CD4-positive, alpha-beta memory T cell (primary cell): ENCODE data around the gene EIF1B. TPM values are rescaled to one million over a fixed set of nuclear protein-coding genes. Genes with fewer than 3 reads are reported as not detected.

ENCODE experiments used
- CTCF ChIA-PET: fragments of 350-600 bp; sonication (Branson Sonifier 250); formaldehyde crosslinking; loops from one replicate; lab custom pipeline; 2021; ENCODE audit warnings: inconsistent platforms; ENCODE audit not compliant: partially characterized antibody; lab: Charles Lee
- POLR2A ChIA-PET: fragments of 350-600 bp; sonication (Branson Sonifier 250); formaldehyde crosslinking; loops from one replicate; lab custom pipeline; 2021; ENCODE audit not compliant: partially characterized antibody; lab: Charles Lee
- DNase-seq, 5 donors: peaks; one replicate each; pipeline versions ENCODE4 v3.0.0 to v3.0.0-alpha.2; 2020 to 2022; ENCODE audit warnings: mixed read lengths in 1 of 5
- H3K27ac ChIP-seq: one replicate; pipeline ENCODE4 v1.7.0; 2013; ENCODE audit warnings: low read depth, low read length
- H3K27me3 ChIP-seq: 2 replicates; pipeline ENCODE4 v1.7.0; 2013; ENCODE audit warnings: mild to moderate bottlenecking, low read length, moderate library complexity; ENCODE audit not compliant: insufficient read depth
- H3K36me3 ChIP-seq: 2 replicates; pipeline ENCODE4 v1.7.0; 2013; ENCODE audit warnings: mild to moderate bottlenecking, low read length, moderate library complexity; ENCODE audit not compliant: insufficient read depth
- H3K4me1 ChIP-seq: 2 replicates; pipeline ENCODE4 v1.7.0; 2013; ENCODE audit warnings: mild to moderate bottlenecking, low read length, moderate library complexity; ENCODE audit not compliant: insufficient read depth
- H3K4me3 ChIP-seq, 2 donors: one replicate each; pipeline ENCODE4 v1.7.0; 2013; ENCODE audit warnings: low read length in 2 of 2, mild to moderate bottlenecking in 1 of 2
- H3K9me3 ChIP-seq, 2 donors: one replicate each; pipeline ENCODE4 v1.7.0; 2013; ENCODE audit warnings: low read length in 2 of 2, control low read depth in 1 of 2; ENCODE audit not compliant: control insufficient read depth in 1 of 2
- H3K27ac Mint-ChIP-seq, 7 donors: one replicate each; pipeline ENCODE4 v1.8.0; 2020 to 2021; ENCODE audit warnings: mixed read lengths in 7 of 7, mild to moderate bottlenecking in 6 of 7, inconsistent platforms in 3 of 7, moderate library complexity in 3 of 7
- H3K27me3 Mint-ChIP-seq, 2 donors: one replicate each; pipeline ENCODE4 v1.8.0; 2020 to 2021; ENCODE audit warnings: mixed read lengths in 2 of 2
- H3K36me3 Mint-ChIP-seq, 2 donors: one replicate each; pipeline ENCODE4 v1.8.0; 2020 to 2021; ENCODE audit warnings: mixed read lengths in 2 of 2, inconsistent platforms in 1 of 2, mild to moderate bottlenecking in 1 of 2
- H3K4me1 Mint-ChIP-seq, 4 donors: one replicate each; pipeline ENCODE4 v1.8.0; 2020 to 2021; ENCODE audit warnings: mixed read lengths in 4 of 4, mild to moderate bottlenecking in 1 of 4
- H3K4me3 Mint-ChIP-seq, 8 donors: one replicate each; pipeline ENCODE4 v1.8.0; 2020 to 2021; ENCODE audit warnings: mixed read lengths in 8 of 8, mild to moderate bottlenecking in 7 of 8, moderate library complexity in 6 of 8, inconsistent platforms in 3 of 8
- H3K9me3 Mint-ChIP-seq, 8 donors: one replicate each; pipeline ENCODE4 v1.8.0; 2020 to 2021; ENCODE audit warnings: mixed read lengths in 8 of 8, mild to moderate bottlenecking in 5 of 8, inconsistent platforms in 3 of 8, moderate library complexity in 1 of 8
- intact Hi-C: fragments of 100-400 bp; cut with micrococcal nuclease; formaldehyde crosslinking; loops from one replicate; pipeline ENCODE4 v1.15.1; 2023
- polyA plus RNA-seq, 2 donors: library from polyadenylated mRNA; unstranded; fragments of 300-500 nt; fragmentation: Illumina TruSeq; gene quantifications; one replicate each; pipeline ENCODE4 v1.2.3, GENCODE V29; 2021
- total RNA-seq, 2 experiments: library from RNA; stranded (reverse); gene quantifications; one replicate each; pipeline ENCODE4 v1.2.3, GENCODE V29; 2021

Gene EIF1B
- total and polyA plus RNA-seq, 4 experiments from 2014 or later, result 36.5 to 61.2 (median 60.2) TPM

DNA sequence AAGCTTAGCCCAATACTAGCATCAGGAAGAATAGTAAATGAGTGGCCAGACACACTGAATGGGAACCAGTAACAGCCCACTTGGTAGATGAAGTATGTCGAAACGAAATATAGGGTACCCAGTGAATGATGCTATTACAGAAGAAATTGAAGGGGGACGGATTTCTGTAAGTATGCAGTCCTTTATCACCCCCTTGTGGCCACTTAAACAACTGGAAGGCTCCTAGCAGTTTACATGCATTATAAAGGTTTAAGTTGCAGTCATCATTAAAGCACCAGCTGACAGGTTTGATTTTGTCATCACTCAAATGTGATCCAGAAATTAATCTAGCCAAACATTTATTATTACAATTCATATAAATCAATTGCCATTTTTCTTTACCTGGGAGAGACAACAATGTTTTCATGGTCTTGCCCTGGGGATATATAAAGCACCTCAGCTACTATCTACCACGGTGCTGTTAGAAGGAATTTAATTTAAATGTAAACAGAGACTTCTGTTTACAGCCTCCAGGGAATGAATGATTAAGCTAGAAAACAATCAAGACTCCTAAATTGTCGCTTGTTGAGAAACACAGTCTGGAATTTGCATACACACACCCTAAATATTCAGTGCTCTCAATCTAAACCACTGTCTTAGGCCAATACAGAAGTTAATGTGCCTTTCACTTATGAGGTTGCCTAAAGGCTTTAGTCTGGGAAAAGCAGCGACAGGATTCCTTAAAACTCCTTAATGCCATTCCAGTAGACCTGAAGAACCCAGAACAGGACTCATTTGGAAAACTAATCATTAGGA is 7.8 kb downstream of the EIF1B start:
- Mint-ChIP-seq H3K4me3 (no peak overlapping the region), H3K9me3 (no peaks in the 10 kb centered on the region), H3K27me3 (no peaks in the 10 kb centered on the region), H3K36me3 (peaks cover 5 to 26% of the 10 kb centered on the region in 2 donors), H3K27ac (peak overlapping the region in 1 of 7 donors; percentile 50), H3K4me1 (peaks cover 6 to 19% (median 8%) of the 10 kb centered on the region in 4 donors)
- H3K4me3 ChIP-seq, result no peak overlapping the region
- ChIA-PET CTCF (interaction anchor here (0.6 to 9.6 kb wide), 21 partner anchors 9 to 1765 kb away, joined by 3 to 199 read pairs (median 4); partner anchors contain the start of gene ZNF620), POLR2A (interaction anchor here (0.6 to 1.0 kb wide), 2 partner anchors 9 to 112 kb away, joined by 3 read pairs; no protein-coding TSS in a partner anchor)
- H3K27me3 ChIP-seq, result no peaks in the 10 kb centered on the region
- intact Hi-C loops, result loop anchor here (1.0 to 10.0 kb wide), 2 partner anchors 125 to 798 kb away; no protein-coding TSS in a partner anchor
- peak; percentile 56 to 63 (median 58) for DNase-seq
- no peak overlapping the region for H3K27ac ChIP-seq
- H3K36me3 ChIP-seq, result peaks cover 22% of the 10 kb centered on the region
- H3K9me3 ChIP-seq, result no peaks in the 10 kb centered on the region
- peaks cover 5% of the 10 kb centered on the region for H3K4me1 ChIP-seq

DNA sequence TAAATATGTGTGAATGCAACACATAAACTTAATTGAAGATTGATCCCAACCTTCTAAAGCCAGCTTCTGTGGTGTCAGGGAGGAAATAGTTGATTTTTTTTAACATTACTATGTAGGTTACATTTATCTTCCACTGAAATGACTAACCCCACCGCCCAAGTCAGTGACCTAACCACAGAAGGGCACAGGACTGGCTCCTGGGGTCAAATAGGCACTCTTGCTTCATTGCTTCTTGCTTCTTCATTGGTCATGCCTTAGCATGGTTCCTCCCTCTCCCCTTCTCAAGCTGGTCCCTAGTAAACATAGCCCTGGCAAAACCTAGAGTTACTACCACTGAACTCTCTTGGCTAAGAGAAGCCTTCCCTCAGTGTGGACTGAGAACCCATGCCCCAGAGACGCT is 12.3 kb downstream of the EIF1B start:
- Mint-ChIP-seq H3K4me1 (peaks cover 0 to 4% (median 2%) of the 10 kb centered on the region in 4 donors), H3K36me3 (peaks cover 2 to 3% of the 10 kb centered on the region in 2 donors), H3K27ac (no peak overlapping the region), H3K9me3 (no peaks in the 10 kb centered on the region), H3K4me3 (no peak overlapping the region), H3K27me3 (no peaks in the 10 kb centered on the region)
- ChIA-PET CTCF (interaction anchor here (0.7 to 8.3 kb wide), 5 partner anchors 13 to 1560 kb away, joined by 3 to 76 read pairs (median 6); no protein-coding TSS in a partner anchor), POLR2A (no interaction called here)
- H3K9me3 ChIP-seq, result no peaks in the 10 kb centered on the region
- no peaks in the 10 kb centered on the region for H3K4me1 ChIP-seq
- no peak overlapping the region for H3K4me3 ChIP-seq
- no peaks in the 10 kb centered on the region for H3K36me3 ChIP-seq
- no peaks in the 10 kb centered on the region for H3K27me3 ChIP-seq
- no peak for DNase-seq
- intact Hi-C loops, result no loop called here
- no peak overlapping the region for H3K27ac ChIP-seq

DNA sequence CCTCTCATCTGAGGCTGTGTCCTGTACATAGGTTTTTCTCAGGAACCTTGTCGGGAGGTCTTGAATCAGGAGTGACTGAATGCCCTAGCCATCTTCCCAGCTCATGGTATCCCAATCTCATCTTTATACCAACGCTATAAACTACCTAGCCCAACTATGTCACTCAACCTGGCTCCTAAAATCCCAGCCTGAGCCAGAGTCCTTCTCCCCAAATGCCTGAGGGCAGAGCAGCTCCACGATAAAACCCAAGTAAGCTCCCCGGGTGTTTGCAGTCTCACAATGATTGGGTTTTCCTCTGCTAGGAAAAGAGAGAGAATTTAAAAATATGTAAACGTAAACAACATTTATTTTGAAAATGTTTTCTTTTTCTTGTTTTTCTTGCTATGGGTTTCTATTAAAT is 14.4 kb downstream of the EIF1B start:
- no peaks in the 10 kb centered on the region for H3K36me3 ChIP-seq
- no peak overlapping the region for H3K4me3 Mint-ChIP-seq
- intact Hi-C loops, result no loop called here
- no peak for DNase-seq
- no peaks in the 10 kb centered on the region for H3K9me3 Mint-ChIP-seq
- H3K36me3 Mint-ChIP-seq, result peaks cover 0 to 3% of the 10 kb centered on the region in 2 donors
- H3K4me1 Mint-ChIP-seq, result peaks cover 3 to 4% (median 4%) of the 10 kb centered on the region in 4 donors
- no peaks in the 10 kb centered on the region for H3K9me3 ChIP-seq
- no peaks in the 10 kb centered on the region for H3K4me1 ChIP-seq
- H3K27ac ChIP-seq, result no peak overlapping the region
- peaks cover 3% of the 10 kb centered on the region in 2 donors for H3K27me3 Mint-ChIP-seq
- ChIA-PET POLR2A (no interaction called here), CTCF (interaction anchor here (2.2 to 8.3 kb wide), 2 partner anchors 132 to 259 kb away, joined by 12 to 76 read pairs; no protein-coding TSS in a partner anchor)
- no peaks in the 10 kb centered on the region for H3K27me3 ChIP-seq
- H3K27ac Mint-ChIP-seq, result no peak overlapping the region
- no peak overlapping the region for H3K4me3 ChIP-seq

DNA sequence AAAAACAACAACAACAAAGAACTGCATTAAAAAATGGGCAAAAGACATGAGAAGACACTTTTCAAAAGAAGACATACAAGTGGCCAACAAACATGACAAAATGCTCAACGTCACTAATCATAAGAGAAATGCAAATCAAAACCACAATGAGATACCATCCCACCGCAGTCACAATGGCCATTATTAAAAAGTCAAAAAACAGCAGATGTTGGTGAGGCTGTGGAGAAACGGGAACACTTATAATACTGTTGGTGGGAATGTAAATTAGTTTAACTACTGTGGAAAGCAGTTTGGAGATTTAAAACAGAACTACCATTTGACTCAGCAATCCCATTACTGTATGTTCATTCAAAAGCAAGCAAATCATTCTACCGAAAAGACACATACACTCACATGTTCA is 15.1 kb downstream of the EIF1B start:
- no peaks in the 10 kb centered on the region for H3K36me3 ChIP-seq

DNA sequence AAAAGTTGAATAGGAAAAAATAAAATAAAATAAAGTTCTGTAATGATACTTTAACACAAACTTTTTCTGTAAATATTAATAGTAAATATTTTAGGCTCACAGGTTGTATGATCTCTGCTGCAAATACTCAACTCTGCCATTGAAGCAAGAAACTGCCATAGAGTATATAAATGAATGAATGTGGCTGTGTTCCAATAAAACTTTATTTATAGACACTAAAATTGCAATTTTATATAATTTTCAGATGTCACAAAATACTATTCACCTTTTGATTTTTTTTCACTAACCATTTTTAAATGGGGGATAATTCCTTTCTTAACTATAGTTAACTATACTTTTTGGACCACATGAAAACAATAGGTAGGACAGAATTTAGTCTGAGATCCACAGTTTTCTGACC is 16.0 kb downstream of the EIF1B start:
- Mint-ChIP-seq H3K9me3 (no peaks in the 10 kb centered on the region), H3K27me3 (peaks cover 3% of the 10 kb centered on the region in 2 donors), H3K27ac (no peak overlapping the region), H3K36me3 (peaks cover 0 to 3% of the 10 kb centered on the region in 2 donors), H3K4me3 (no peak overlapping the region), H3K4me1 (peaks cover 3 to 4% (median 4%) of the 10 kb centered on the region in 4 donors)
- Histone ChIP-seq H3K9me3 (no peaks in the 10 kb centered on the region), H3K27ac (no peak overlapping the region), H3K4me3 (no peak overlapping the region), H3K36me3 (no peaks in the 10 kb centered on the region), H3K4me1 (no peaks in the 10 kb centered on the region), H3K27me3 (no peaks in the 10 kb centered on the region)
- CTCF ChIA-PET, result interaction anchor here (1.3 to 8.3 kb wide), 4 partner anchors 12 to 1556 kb away, joined by 3 to 76 read pairs (median 24); no protein-coding TSS in a partner anchor
- no peak for DNase-seq
- intact Hi-C loops, result loop anchor here (5.0 kb wide), 1 partner anchor 1867 kb away; no protein-coding TSS in a partner anchor
- POLR2A ChIA-PET, result no interaction called here

More for the DNA sequence above, 15.1 kb downstream of the EIF1B start:
- Histone ChIP-seq H3K4me1 (no peaks in the 10 kb centered on the region), H3K9me3 (no peaks in the 10 kb centered on the region), H3K27ac (no peak overlapping the region), H3K27me3 (no peaks in the 10 kb centered on the region), H3K4me3 (no peak overlapping the region)
- Mint-ChIP-seq H3K4me1 (peaks cover 3 to 4% (median 4%) of the 10 kb centered on the region in 4 donors), H3K36me3 (peaks cover 0 to 3% of the 10 kb centered on the region in 2 donors), H3K4me3 (no peak overlapping the region), H3K27ac (no peak overlapping the region), H3K9me3 (no peaks in the 10 kb centered on the region), H3K27me3 (peaks cover 3% of the 10 kb centered on the region in 2 donors)
- CTCF ChIA-PET, result interaction anchor here (8.3 kb wide), 1 partner anchor 258 kb away, joined by 76 read pairs; no protein-coding TSS in a partner anchor
- intact Hi-C loops, result loop anchor here (5.0 kb wide), 1 partner anchor 1868 kb away; no protein-coding TSS in a partner anchor
- POLR2A ChIA-PET, result no interaction called here
- no peak for DNase-seq

DNA sequence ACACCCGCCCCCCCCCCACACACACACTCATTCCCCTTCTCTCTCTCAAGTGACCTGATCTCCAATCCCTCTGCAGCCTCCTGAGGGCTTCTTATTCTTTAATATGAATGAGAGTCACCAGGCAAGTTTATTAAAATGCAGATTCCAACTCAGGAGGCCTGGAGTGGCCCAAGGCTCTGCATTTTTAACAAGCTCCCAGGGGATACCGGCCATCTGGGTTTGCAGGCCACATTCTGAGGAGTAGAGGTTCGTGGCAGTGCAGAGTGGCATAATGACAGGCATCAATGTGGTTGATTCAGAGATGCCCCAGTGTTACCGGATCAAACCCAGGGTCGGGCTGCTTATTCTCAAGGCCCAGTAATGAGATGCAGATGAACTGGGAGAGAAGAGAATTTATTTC is 18.9 kb downstream of the EIF1B start:
- Histone ChIP-seq H3K27ac (no peak overlapping the region), H3K36me3 (no peaks in the 10 kb centered on the region), H3K9me3 (no peaks in the 10 kb centered on the region), H3K4me1 (no peaks in the 10 kb centered on the region), H3K4me3 (no peak overlapping the region), H3K27me3 (no peaks in the 10 kb centered on the region)
- CTCF ChIA-PET, result interaction anchor here (0.9 to 8.3 kb wide), 15 partner anchors 8 to 1863 kb away, joined by 3 to 76 read pairs (median 3); partner anchors contain the start of gene ZNF621
- peaks cover 3% of the 10 kb centered on the region in 2 donors for H3K27me3 Mint-ChIP-seq
- intact Hi-C loops, result loop anchor here (5.0 kb wide), 1 partner anchor 1864 kb away; no protein-coding TSS in a partner anchor
- no peak overlapping the region for H3K27ac Mint-ChIP-seq
- no peak overlapping the region for H3K4me3 Mint-ChIP-seq
- H3K36me3 Mint-ChIP-seq, result peaks cover 0 to 3% of the 10 kb centered on the region in 2 donors
- no peaks in the 10 kb centered on the region for H3K9me3 Mint-ChIP-seq
- DNase-seq, result no peak
- POLR2A ChIA-PET, result no interaction called here
- H3K4me1 Mint-ChIP-seq, result peaks cover 3 to 4% (median 4%) of the 10 kb centered on the region in 4 donors

DNA sequence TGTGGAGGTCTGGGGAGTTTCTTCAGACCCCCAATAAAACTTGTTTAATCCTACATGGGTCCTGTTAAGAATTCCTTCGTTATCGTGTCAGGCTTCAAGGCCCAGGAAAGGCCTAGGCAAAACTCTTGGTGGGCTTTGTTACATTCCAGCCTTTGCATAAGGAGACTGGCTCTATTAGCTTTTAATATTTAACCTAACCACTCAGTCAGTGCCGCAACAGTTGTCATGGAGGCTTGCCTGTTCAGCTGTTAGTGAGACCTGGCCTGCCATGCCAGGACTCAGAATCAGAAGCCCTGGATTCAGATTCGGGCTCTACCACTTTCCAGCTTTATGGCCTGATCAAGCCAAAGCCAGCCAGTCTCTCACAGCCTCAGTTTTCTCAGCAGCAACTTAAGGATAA is 19.6 kb downstream of the EIF1B start:
- ChIA-PET CTCF (interaction anchor here (0.9 to 8.3 kb wide), 12 partner anchors 11 to 1862 kb away, joined by 3 to 76 read pairs (median 3); partner anchors contain the start of gene ZNF621), POLR2A (no interaction called here)
- no peak overlapping the region for H3K27ac Mint-ChIP-seq
- H3K36me3 Mint-ChIP-seq, result peaks cover 0 to under 1% of the 10 kb centered on the region in 2 donors
- H3K9me3 Mint-ChIP-seq, result no peaks in the 10 kb centered on the region
- H3K4me3 ChIP-seq, result no peak overlapping the region
- H3K9me3 ChIP-seq, result no peaks in the 10 kb centered on the region
- H3K36me3 ChIP-seq, result no peaks in the 10 kb centered on the region
- H3K4me1 ChIP-seq, result no peaks in the 10 kb centered on the region
- H3K27ac ChIP-seq, result no peak overlapping the region
- H3K27me3 ChIP-seq, result no peaks in the 10 kb centered on the region
- no peak for DNase-seq
- no peak overlapping the region for H3K4me3 Mint-ChIP-seq
- intact Hi-C loops, result loop anchor here (5.0 kb wide), 1 partner anchor 1863 kb away; no protein-coding TSS in a partner anchor
- H3K27me3 Mint-ChIP-seq, result peaks cover 3% of the 10 kb centered on the region in 2 donors
- peaks cover 3 to 4% (median 4%) of the 10 kb centered on the region in 4 donors for H3K4me1 Mint-ChIP-seq
